GM21717 (cell line): ENCODE data around the gene KCTD20.

Source experiments
- ATAC-seq: cut with Tn5 transposase; IDR thresholded peaks from one replicate; pipeline ENCODE4 v1.9.1; 2021; ENCODE audit warnings: mild to moderate bottlenecking, moderate library complexity; ENCODE audit not compliant: unreplicated experiment

Gene KCTD20

GRCh38 chr6:36525346-36525745 is 82.5 kb downstream of the KCTD20 start:
- ATAC-seq: no peak

GRCh38 chr6:36526066-36526465 is 83.3 kb downstream of the KCTD20 start:
- ATAC-seq: no peak

GRCh38 chr6:36533321-36533720 is 90.5 kb downstream of the KCTD20 start:
- ATAC-seq: no peak

GRCh38 chr6:36536873-36537547 is 94.2 kb downstream of the KCTD20 start:
- no peak for ATAC-seq

- ATAC-seq: no peak
These were observed 97.2 kb downstream of the KCTD20 start for GRCh38 chr6:36539814-36540568.
